ENCODE results near the gene TRAFD1. TPM values are rescaled to one million over a fixed set of nuclear protein-coding genes. Genes with fewer than 3 reads are reported as not detected.
A peak's percentile ranks its signal among the peaks of the same experiment; 100 is the strongest.

TRAFD1 gene
- total and polyA plus RNA-seq, 2 of the 13 experiments (the other 11 are each of a cell fraction or from before 2014, with no cell fraction given) = 9.5 to 20.9 TPM

DNA sequence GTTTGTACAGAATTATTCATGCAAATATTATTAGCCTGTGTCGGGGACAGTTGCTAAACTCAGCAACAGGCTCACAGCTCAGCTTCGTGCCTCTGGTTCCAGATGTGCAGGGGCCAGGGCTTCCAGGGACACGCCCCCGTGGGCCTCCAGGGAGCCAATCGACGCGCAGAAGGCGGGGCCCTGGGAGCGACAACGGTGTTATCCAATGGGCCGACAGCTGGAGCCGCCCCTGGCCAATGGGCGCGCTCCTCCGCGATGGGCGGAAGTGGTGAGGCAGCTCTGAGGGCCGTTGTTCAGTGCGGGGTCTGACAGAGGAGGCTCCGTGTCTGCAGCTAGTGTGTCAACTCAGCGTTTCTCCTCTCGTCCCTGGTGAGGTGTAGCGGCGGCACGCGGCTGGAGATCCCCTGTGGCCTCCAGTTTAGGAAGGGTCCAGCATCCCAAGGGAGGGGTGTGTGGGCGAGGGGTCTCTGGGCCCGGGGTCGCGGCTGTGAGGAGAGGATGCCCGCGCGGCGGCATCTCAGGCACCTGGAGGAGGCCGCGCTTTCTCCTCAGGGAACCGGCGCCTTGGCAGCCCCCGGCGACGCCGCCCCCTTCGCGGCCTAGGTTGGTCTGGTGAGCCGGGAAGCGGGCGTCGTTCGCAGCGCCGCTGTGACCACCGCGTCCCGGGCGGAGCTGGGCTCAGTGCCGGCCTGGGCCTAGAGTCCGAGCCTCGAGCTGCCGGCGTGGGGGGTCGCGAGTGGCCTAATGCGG is at the start of gene TRAFD1 (continued):
- TF ChIP-seq NCOA5 (CRISPR knock-in tag; IDR thresholded peaks at IDR 0.05) = no peak
- peak; percentile 62; the same call in 1 of the 2 replicates for TF ChIP-seq TFAP4 (IDR thresholded peaks at IDR 0.05; ENCODE audit: borderline replicate concordance, low read depth)
- TF ChIP-seq PRDM15 (CRISPR knock-in tag; IDR thresholded peaks at IDR 0.05) = no peak
- TF ChIP-seq ZC3H4 (CRISPR knock-in tag; IDR thresholded peaks at IDR 0.05; ENCODE audit: borderline replicate concordance) = no peak
- no peak for TF ChIP-seq ZNF101 (CRISPR knock-in tag; IDR thresholded peaks at IDR 0.05; ENCODE audit: borderline replicate concordance, low read depth)
- TF ChIP-seq, protein P1, sequence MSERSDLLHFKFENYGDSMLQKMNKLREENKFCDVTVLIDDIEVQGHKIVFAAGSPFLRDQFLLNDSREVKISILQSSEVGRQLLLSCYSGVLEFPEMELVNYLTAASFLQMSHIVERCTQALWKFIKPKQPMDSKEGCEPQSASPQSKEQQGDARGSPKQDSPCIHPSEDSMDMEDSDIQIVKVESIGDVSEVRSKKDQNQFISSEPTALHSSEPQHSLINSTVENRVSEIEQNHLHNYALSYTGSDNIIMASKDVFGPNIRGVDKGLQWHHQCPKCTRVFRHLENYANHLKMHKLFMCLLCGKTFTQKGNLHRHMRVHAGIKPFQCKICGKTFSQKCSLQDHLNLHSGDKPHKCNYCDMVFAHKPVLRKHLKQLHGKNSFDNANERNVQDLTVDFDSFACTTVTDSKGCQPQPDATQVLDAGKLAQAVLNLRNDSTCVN (CRISPR knock-in tag; IDR thresholded peaks at IDR 0.05; ENCODE audit: borderline replicate concordance) = no peak
- TF ChIP-seq, protein P2, sequence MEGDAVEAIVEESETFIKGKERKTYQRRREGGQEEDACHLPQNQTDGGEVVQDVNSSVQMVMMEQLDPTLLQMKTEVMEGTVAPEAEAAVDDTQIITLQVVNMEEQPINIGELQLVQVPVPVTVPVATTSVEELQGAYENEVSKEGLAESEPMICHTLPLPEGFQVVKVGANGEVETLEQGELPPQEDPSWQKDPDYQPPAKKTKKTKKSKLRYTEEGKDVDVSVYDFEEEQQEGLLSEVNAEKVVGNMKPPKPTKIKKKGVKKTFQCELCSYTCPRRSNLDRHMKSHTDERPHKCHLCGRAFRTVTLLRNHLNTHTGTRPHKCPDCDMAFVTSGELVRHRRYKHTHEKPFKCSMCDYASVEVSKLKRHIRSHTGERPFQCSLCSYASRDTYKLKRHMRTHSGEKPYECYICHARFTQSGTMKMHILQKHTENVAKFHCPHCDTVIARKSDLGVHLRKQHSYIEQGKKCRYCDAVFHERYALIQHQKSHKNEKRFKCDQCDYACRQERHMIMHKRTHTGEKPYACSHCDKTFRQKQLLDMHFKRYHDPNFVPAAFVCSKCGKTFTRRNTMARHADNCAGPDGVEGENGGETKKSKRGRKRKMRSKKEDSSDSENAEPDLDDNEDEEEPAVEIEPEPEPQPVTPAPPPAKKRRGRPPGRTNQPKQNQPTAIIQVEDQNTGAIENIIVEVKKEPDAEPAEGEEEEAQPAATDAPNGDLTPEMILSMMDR (CRISPR knock-in tag; IDR thresholded peaks at IDR 0.05) = 0 out of 2 replicates have a peak, but pooled peaks have one; percentile 19
- no peak for TF ChIP-seq ZNF17 (CRISPR knock-in tag; IDR thresholded peaks at IDR 0.05)
- TF ChIP-seq ZNF292 (CRISPR knock-in tag; IDR thresholded peaks at IDR 0.05; ENCODE audit: borderline replicate concordance, low read depth) = peak; percentile 90
- TF ChIP-seq MLX (CRISPR knock-in tag; IDR thresholded peaks at IDR 0.05) = no peak
- TF ChIP-seq ZNF343 (CRISPR knock-in tag; IDR thresholded peaks at IDR 0.05) = no peak
- no peak for TF ChIP-seq ZFP1 (CRISPR knock-in tag; IDR thresholded peaks at IDR 0.05)
- peak; percentile 32; the same call in 1 of the 2 replicates for TF ChIP-seq ZNF143 (CRISPR knock-in tag; IDR thresholded peaks at IDR 0.05)
- TF ChIP-seq, protein P3, sequence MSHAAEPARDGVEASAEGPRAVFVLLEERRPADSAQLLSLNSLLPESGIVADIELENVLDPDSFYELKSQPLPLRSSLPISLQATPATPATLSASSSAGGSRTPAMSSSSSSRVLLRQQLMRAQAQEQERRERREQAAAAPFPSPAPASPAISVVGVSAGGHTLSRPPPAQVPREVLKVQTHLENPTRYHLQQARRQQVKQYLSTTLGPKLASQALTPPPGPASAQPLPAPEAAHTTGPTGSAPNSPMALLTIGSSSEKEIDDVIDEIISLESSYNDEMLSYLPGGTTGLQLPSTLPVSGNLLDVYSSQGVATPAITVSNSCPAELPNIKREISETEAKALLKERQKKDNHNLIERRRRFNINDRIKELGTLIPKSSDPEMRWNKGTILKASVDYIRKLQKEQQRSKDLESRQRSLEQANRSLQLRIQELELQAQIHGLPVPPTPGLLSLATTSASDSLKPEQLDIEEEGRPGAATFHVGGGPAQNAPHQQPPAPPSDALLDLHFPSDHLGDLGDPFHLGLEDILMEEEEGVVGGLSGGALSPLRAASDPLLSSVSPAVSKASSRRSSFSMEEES (CRISPR knock-in tag; IDR thresholded peaks at IDR 0.05) = no peak
- TF ChIP-seq ZNF235 (CRISPR knock-in tag; IDR thresholded peaks at IDR 0.05; ENCODE audit: borderline replicate concordance) = peak; percentile 73; the same call in 1 of the 2 replicates
- TF ChIP-seq AKAP8 (CRISPR knock-in tag; IDR thresholded peaks at IDR 0.05) = no peak
- TF ChIP-seq, protein P4, sequence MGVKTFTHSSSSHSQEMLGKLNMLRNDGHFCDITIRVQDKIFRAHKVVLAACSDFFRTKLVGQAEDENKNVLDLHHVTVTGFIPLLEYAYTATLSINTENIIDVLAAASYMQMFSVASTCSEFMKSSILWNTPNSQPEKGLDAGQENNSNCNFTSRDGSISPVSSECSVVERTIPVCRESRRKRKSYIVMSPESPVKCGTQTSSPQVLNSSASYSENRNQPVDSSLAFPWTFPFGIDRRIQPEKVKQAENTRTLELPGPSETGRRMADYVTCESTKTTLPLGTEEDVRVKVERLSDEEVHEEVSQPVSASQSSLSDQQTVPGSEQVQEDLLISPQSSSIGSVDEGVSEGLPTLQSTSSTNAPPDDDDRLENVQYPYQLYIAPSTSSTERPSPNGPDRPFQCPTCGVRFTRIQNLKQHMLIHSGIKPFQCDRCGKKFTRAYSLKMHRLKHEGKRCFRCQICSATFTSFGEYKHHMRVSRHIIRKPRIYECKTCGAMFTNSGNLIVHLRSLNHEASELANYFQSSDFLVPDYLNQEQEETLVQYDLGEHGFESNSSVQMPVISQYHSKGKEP (CRISPR knock-in tag; IDR thresholded peaks at IDR 0.05) = no peak
- TF ChIP-seq SAP130 (CRISPR knock-in tag; IDR thresholded peaks at IDR 0.05; ENCODE audit: low read depth) = peak; percentile 98
